ENCODE results near the gene SOCS7. TPM values are rescaled to one million over a fixed set of nuclear protein-coding genes. Genes with fewer than 3 reads are reported as not detected.

Gene SOCS7
- total and polyA plus RNA-seq, 4 experiments from 2014 or later = 0.11 to 24.7 (median 12.4) TPM

GRCh38 chr17:38338053-38338452 lies 13.6 kb upstream of the SOCS7 start:
- H3K4me1 Mint-ChIP-seq = no peaks in the 10 kb centered on the region
- Histone ChIP-seq H3K4me1 (ENCODE audit: insufficient read depth, low read length) (no peaks in the 10 kb centered on the region), H3K27me3 (ENCODE audit: insufficient read depth, low read length) (no peaks in the 10 kb centered on the region), H3K9me3 (ENCODE audit: control insufficient read depth in 1 of 2, low read length in 2 of 2) (no peaks in the 10 kb centered on the region), H3K36me3 (ENCODE audit: insufficient read depth, low read length) (no peaks in the 10 kb centered on the region), H3K4me3 (ENCODE audit: low read length in 2 of 2) (no peak overlapping the region), H3K27ac (ENCODE audit: low read depth, low read length) (no peak overlapping the region)
- peaks cover 3 to 15% of the 10 kb centered on the region in 2 donors for H3K27me3 Mint-ChIP-seq
- H3K4me3 Mint-ChIP-seq = no peak overlapping the region
- no peak for DNase-seq
- POLR2A ChIA-PET (ENCODE audit: partially characterized antibody) = no interaction called here
- H3K9me3 Mint-ChIP-seq = no peaks in the 10 kb centered on the region
- CTCF ChIA-PET (ENCODE audit: partially characterized antibody) = interaction anchor here (0.8 kb wide), 1 partner anchor 12 kb away, joined by 3 read pairs; no protein-coding TSS in a partner anchor
- H3K36me3 Mint-ChIP-seq = no peaks in the 10 kb centered on the region
- no peak overlapping the region for H3K27ac Mint-ChIP-seq
- intact Hi-C loops (cut with micrococcal nuclease) = no loop called here

- Mint-ChIP-seq H3K36me3 (no peaks in the 10 kb centered on the region), H3K9me3 (no peaks in the 10 kb centered on the region), H3K4me3 (no peak overlapping the region), H3K27ac (no peak overlapping the region), H3K27me3 (peaks cover 3 to 12% of the 10 kb centered on the region in 2 donors), H3K4me1 (no peaks in the 10 kb centered on the region)
- POLR2A ChIA-PET (ENCODE audit: partially characterized antibody) = no interaction called here
- intact Hi-C loops (cut with micrococcal nuclease) = no loop called here
- no peaks in the 10 kb centered on the region for H3K27me3 ChIP-seq (ENCODE audit: insufficient read depth, low read length)
- H3K27ac ChIP-seq (ENCODE audit: low read depth, low read length) = no peak overlapping the region
- DNase-seq = no peak
- no peaks in the 10 kb centered on the region for H3K4me1 ChIP-seq (ENCODE audit: insufficient read depth, low read length)
- no peaks in the 10 kb centered on the region for H3K36me3 ChIP-seq (ENCODE audit: insufficient read depth, low read length)
- H3K4me3 ChIP-seq (ENCODE audit: low read length in 2 of 2) = no peak overlapping the region
- CTCF ChIA-PET (ENCODE audit: partially characterized antibody) = interaction anchor here (0.8 kb wide), 1 partner anchor 11 kb away, joined by 3 read pairs; no protein-coding TSS in a partner anchor
- no peaks in the 10 kb centered on the region for H3K9me3 ChIP-seq (ENCODE audit: control insufficient read depth in 1 of 2, low read length in 2 of 2)
These were observed 13.1 kb upstream of the SOCS7 start for GRCh38 chr17:38338535-38338934.

- intact Hi-C loops (cut with micrococcal nuclease) = no loop called here
These were observed 11.8 kb upstream of the SOCS7 start for GRCh38 chr17:38339891-38340290.

GRCh38 chr17:38341035-38341721 lies 10.5 kb upstream of the SOCS7 start:
- no peak overlapping the region for H3K27ac Mint-ChIP-seq

More at GRCh38 chr17:38339891-38340290, 11.8 kb upstream of the SOCS7 start:
- no peak for DNase-seq
- no peak overlapping the region for H3K27ac ChIP-seq (ENCODE audit: low read depth, low read length)
- H3K36me3 Mint-ChIP-seq = no peaks in the 10 kb centered on the region
- no peaks in the 10 kb centered on the region for H3K9me3 ChIP-seq (ENCODE audit: control insufficient read depth in 1 of 2, low read length in 2 of 2)
- no peak overlapping the region for H3K27ac Mint-ChIP-seq
- ChIA-PET CTCF (ENCODE audit: partially characterized antibody) (interaction anchor here (0.7 to 1.3 kb wide), 2 partner anchors 10 to 84 kb away, joined by 3 to 7 read pairs; no protein-coding TSS in a partner anchor), POLR2A (ENCODE audit: partially characterized antibody) (no interaction called here)
- H3K36me3 ChIP-seq (ENCODE audit: insufficient read depth, low read length) = no peaks in the 10 kb centered on the region
- H3K4me3 ChIP-seq (ENCODE audit: low read length in 2 of 2) = no peak overlapping the region
- no peaks in the 10 kb centered on the region for H3K27me3 ChIP-seq (ENCODE audit: insufficient read depth, low read length)
- H3K9me3 Mint-ChIP-seq = no peaks in the 10 kb centered on the region
- no peaks in the 10 kb centered on the region for H3K4me1 Mint-ChIP-seq
- H3K4me1 ChIP-seq (ENCODE audit: insufficient read depth, low read length) = no peaks in the 10 kb centered on the region
- H3K4me3 Mint-ChIP-seq = no peak overlapping the region
- H3K27me3 Mint-ChIP-seq = peaks cover 1 to 11% of the 10 kb centered on the region in 2 donors

GRCh38 chr17:38342886-38343607 lies 8.6 kb upstream of the SOCS7 start:
- ChIA-PET POLR2A (ENCODE audit: partially characterized antibody) (no interaction called here), CTCF (ENCODE audit: partially characterized antibody) (no interaction called here)
- no peak for DNase-seq
- intact Hi-C loops (cut with micrococcal nuclease) = no loop called here
- no peaks in the 10 kb centered on the region for H3K9me3 Mint-ChIP-seq
- Histone ChIP-seq H3K36me3 (ENCODE audit: insufficient read depth, low read length) (no peaks in the 10 kb centered on the region), H3K4me1 (ENCODE audit: insufficient read depth, low read length) (no peaks in the 10 kb centered on the region), H3K9me3 (ENCODE audit: control insufficient read depth in 1 of 2, low read length in 2 of 2) (no peaks in the 10 kb centered on the region), H3K27ac (ENCODE audit: low read depth, low read length) (no peak overlapping the region), H3K27me3 (ENCODE audit: insufficient read depth, low read length) (no peaks in the 10 kb centered on the region), H3K4me3 (ENCODE audit: low read length in 2 of 2) (no peak overlapping the region)
- peaks cover 2 to 9% of the 10 kb centered on the region in 2 donors for H3K27me3 Mint-ChIP-seq
- peak overlapping the region in 1 of 7 donors; percentile 14 for H3K27ac Mint-ChIP-seq
- H3K4me3 Mint-ChIP-seq = no peak overlapping the region
- no peaks in the 10 kb centered on the region for H3K36me3 Mint-ChIP-seq
- H3K4me1 Mint-ChIP-seq = no peaks in the 10 kb centered on the region

More at GRCh38 chr17:38341035-38341721, 10.5 kb upstream of the SOCS7 start:
- no peaks in the 10 kb centered on the region for H3K9me3 Mint-ChIP-seq
- H3K4me1 Mint-ChIP-seq = no peaks in the 10 kb centered on the region
- intact Hi-C loops (cut with micrococcal nuclease) = no loop called here
- DNase-seq = no peak
- ChIA-PET POLR2A (ENCODE audit: partially characterized antibody) (no interaction called here), CTCF (ENCODE audit: partially characterized antibody) (interaction anchor here (1.4 kb wide), 2 partner anchors 11 to 17 kb away, joined by 4 to 6 read pairs; partner anchors contain the start of gene SOCS7)
- H3K4me1 ChIP-seq (ENCODE audit: insufficient read depth, low read length) = no peaks in the 10 kb centered on the region
- no peaks in the 10 kb centered on the region for H3K36me3 Mint-ChIP-seq
- H3K4me3 ChIP-seq (ENCODE audit: low read length in 2 of 2) = no peak overlapping the region
- H3K4me3 Mint-ChIP-seq = no peak overlapping the region
- H3K27me3 Mint-ChIP-seq = peaks cover 2 to 9% of the 10 kb centered on the region in 2 donors
- H3K27ac ChIP-seq (ENCODE audit: low read depth, low read length) = no peak overlapping the region
- no peaks in the 10 kb centered on the region for H3K27me3 ChIP-seq (ENCODE audit: insufficient read depth, low read length)
- H3K9me3 ChIP-seq (ENCODE audit: control insufficient read depth in 1 of 2, low read length in 2 of 2) = no peaks in the 10 kb centered on the region
- H3K36me3 ChIP-seq (ENCODE audit: insufficient read depth, low read length) = no peaks in the 10 kb centered on the region

GRCh38 chr17:38343608-38344419 lies 7.8 kb upstream of the SOCS7 start, which contains the start of gene GPR179:
TSS of gene GPR179 (minus strand) at chr17:38343956. CDS start at chr17:38343789, 167 bp downstream.
- Mint-ChIP-seq H3K27me3 (peaks cover 2 to 8% of the 10 kb centered on the region in 2 donors), H3K4me3 (no peak within 1 kb of the TSS), H3K36me3 (no peaks in the 10 kb centered on the region), H3K4me1 (peaks cover 0 to under 1% (median under 1%) of the 10 kb centered on the region in 4 donors), H3K9me3 (no peaks in the 10 kb centered on the region), H3K27ac (peak within 1 kb of the TSS in 1 of 7 donors; percentile 53)
- ChIA-PET POLR2A (ENCODE audit: partially characterized antibody) (no interaction called here), CTCF (ENCODE audit: partially characterized antibody) (no interaction called here)
- Histone ChIP-seq H3K4me3 (ENCODE audit: low read length in 2 of 2) (no peak within 1 kb of the TSS), H3K36me3 (ENCODE audit: insufficient read depth, low read length) (no peaks in the 10 kb centered on the region), H3K9me3 (ENCODE audit: control insufficient read depth in 1 of 2, low read length in 2 of 2) (no peaks in the 10 kb centered on the region), H3K27me3 (ENCODE audit: insufficient read depth, low read length) (no peaks in the 10 kb centered on the region), H3K4me1 (ENCODE audit: insufficient read depth, low read length) (no peaks in the 10 kb centered on the region), H3K27ac (ENCODE audit: low read depth, low read length) (no peak within 1 kb of the TSS)
- DNase-seq = no peak
- intact Hi-C loops (cut with micrococcal nuclease) = no loop called here

GRCh38 chr17:38344420-38344745 lies 7.3 kb upstream of the SOCS7 start:
- POLR2A ChIA-PET (ENCODE audit: partially characterized antibody) = no interaction called here
- Mint-ChIP-seq H3K4me1 (peaks cover 4 to 6% (median 4%) of the 10 kb centered on the region in 4 donors), H3K36me3 (no peaks in the 10 kb centered on the region), H3K27ac (no peak overlapping the region), H3K27me3 (peaks cover 2 to 9% of the 10 kb centered on the region in 2 donors), H3K9me3 (no peaks in the 10 kb centered on the region), H3K4me3 (no peak overlapping the region)
- no peaks in the 10 kb centered on the region for H3K36me3 ChIP-seq (ENCODE audit: insufficient read depth, low read length)
- intact Hi-C loops (cut with micrococcal nuclease) = no loop called here
- no peak overlapping the region for H3K4me3 ChIP-seq (ENCODE audit: low read length in 2 of 2)
- no peak for DNase-seq
- CTCF ChIA-PET (ENCODE audit: partially characterized antibody) = no interaction called here
- H3K9me3 ChIP-seq (ENCODE audit: control insufficient read depth in 1 of 2, low read length in 2 of 2) = no peaks in the 10 kb centered on the region
- peaks cover 3% of the 10 kb centered on the region for H3K4me1 ChIP-seq (ENCODE audit: insufficient read depth, low read length)
- no peaks in the 10 kb centered on the region for H3K27me3 ChIP-seq (ENCODE audit: insufficient read depth, low read length)
- H3K27ac ChIP-seq (ENCODE audit: low read depth, low read length) = no peak overlapping the region
